NCI-H1436 (cell line): ENCODE results near the gene LACRT.
A peak's percentile ranks its signal among the peaks of the same experiment; 100 is the strongest.
"Not testable (repeated sequence)": the region's sequence is repeated elsewhere in the genome, so short reads cannot be mapped to it uniquely, and the experiment has no call there.

Experiments
- DNase-seq: peaks from one replicate; lab custom pipeline; 2025; lab: John Stamatoyannopoulos, UW

LACRT gene

DNA sequence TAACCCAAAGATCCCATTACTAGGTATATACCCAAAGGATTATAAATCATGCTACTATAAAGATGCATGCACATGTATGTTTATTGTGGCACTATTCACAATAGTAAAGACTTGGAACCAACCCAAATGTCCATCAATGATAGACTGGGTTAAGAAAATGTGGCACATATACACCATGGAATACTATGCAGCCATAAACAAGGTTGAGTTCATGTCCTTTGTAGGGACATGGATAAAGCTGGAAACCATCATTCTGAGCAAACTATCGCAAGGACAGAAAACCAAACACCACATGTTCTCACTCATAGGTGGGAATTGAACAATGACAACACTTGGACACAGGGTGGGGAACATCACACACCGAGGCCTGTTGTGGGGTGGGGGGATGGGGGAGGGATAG is 4.4 kb upstream of the LACRT start:
- not testable (repeated sequence) for DNase-seq

DNA sequence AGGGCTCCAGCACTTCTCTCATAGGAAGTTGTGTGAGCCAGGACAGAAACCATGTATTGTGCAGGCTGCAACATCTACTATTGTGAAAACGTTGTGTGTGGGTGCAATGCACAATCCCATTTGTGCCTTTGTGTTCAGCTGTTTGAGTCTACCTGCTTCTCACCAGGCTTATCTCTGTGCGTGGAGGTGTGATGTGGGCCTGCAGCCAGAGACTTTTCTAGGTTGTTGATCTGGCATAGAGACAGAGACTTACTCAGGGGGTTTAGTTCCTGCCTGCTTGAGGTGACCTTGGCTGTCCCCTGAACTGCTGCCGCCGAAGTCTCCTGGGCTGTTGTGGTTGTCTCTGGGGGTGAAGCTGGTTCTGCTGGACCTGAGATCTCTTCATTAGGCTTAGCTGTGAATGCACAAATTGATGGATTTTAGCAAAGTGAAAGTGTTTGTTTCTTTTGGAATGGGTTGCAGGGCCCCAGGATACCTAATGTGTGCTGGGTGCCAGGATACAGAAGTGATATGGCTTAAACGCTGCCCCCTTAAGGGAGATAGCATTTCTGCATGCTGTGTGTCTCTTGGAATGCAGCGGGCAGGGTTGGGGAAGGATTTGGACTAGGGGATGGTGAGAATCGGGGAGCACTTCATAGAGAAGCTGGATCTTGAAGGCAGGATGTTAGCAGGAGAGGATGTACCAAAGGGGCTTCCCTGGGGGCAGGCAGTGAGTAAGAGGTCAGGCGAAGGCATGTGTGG is 2.5 kb downstream of the LACRT start:
- no peak for DNase-seq

DNA sequence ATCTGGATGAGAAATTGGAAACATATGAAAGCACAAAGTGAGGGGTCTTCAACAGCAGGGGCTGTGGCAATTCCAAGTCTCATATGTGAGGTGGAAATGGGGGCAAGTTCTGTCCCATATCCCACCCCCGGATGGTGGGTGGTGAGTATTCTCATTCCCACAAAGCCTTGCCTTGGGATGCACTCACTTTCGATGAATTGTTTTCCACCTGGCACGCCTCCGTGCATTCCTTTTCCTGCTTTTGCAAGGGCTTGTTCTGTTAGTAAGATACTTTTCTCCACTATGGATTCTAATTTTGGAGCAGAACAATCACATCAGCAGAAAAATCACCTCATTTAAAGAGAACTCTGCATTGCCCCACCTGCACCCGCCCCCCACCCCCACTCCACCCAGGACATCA is 3.1 kb downstream of the LACRT start:
- no peak for DNase-seq

DNA sequence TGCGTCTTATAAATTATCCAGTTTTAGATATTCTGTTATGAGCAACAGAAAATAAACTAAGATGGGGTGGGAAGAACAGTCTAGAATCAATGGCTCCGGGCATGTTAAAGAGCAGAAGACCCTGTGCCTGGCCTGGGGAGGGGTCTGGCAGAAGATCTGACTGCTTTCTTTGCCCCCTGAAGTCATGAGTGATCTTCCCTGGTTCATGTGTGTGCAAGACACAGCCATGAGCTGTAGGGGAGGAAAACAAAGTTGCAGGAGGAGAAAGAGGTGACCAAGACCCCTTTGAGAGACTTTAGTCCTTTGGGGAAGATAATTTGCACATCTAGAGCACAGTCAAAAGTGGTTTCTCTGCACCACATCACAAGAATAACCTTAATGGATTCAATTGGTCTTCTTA is 4.8 kb downstream of the LACRT start:
- DNase-seq: no peak

GRCh38 chr12:54628186-54628846 is 6.4 kb downstream of the LACRT start:
- DNase-seq: no peak

- no peak for DNase-seq
Observed at GRCh38 chr12:54627304-54627703, 7.4 kb downstream of the LACRT start.

DNA sequence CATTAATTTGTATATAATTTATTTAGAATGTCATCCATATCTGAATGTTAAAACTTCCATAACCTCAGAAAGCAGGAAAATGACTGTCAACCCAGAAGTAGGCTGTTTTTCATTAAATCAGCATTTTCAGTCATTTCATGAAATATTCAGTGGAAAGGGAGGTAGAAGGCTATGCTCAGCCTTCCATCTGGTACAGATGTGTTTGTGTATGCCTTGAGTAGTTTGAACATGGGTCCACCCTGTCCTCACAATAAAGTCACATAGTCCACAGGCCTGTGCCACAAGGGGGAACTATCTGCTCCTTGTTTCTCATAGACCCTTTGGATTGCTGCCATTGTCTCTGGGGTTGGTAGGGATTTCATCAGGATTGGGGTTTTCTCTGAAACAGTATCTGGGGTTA is 9.1 kb downstream of the LACRT start:
- DNase-seq: no peak

DNA sequence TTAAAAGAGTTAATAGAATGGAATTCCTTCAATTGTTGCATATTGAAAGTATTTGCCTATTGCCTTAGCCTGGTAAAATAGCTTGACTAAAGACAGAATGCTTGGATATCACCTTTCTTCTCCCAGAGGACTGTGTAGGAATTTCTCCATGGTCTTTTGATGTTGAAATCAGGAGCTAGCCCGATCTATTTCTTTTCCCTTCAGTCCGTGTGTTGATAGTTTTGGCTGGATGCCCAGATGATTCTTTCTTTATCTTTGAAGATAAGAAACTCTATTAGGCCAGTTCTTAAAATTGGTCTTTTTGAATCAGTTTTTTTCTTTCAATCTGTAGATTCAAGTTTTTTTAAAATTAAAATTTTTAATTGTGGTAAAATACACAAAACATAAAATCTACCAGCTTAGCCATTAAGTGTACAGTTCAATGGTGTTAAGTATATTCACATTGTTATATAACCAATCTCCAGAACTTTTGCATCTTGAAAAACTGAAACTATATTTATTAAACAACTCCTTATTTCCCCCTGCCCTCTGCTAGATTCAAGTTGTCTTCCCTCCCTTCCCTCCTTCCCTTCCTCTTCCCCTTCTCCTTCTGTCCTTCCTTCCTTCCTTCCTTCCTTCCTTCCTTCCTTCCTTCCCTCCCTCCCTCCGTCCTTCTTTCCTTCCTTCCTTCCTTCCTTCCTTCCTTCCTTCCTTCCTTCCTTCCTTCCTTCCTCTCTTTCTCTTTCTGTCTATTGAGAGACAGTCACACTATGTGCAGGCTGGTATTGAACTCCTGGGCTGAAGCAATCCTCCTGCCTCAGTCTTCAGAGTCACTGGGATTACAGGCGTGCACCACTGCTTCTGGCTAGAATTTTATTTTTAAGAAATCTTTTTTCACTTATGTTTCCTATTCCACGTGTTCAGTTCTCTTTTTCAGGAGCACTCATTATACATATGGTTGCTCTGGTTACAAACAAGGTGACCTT is 10.1 kb downstream of the LACRT start:
- no peak for DNase-seq

GRCh38 chr12:54622463-54623183 is 12.1 kb downstream of the LACRT start:
- DNase-seq: no peak

- no peak for DNase-seq
Observed at GRCh38 chr12:54616933-54617680, 17.6 kb downstream of the LACRT start.

GRCh38 chr12:54612225-54612750 is 22.4 kb downstream of the LACRT start:
- no peak for DNase-seq

DNA sequence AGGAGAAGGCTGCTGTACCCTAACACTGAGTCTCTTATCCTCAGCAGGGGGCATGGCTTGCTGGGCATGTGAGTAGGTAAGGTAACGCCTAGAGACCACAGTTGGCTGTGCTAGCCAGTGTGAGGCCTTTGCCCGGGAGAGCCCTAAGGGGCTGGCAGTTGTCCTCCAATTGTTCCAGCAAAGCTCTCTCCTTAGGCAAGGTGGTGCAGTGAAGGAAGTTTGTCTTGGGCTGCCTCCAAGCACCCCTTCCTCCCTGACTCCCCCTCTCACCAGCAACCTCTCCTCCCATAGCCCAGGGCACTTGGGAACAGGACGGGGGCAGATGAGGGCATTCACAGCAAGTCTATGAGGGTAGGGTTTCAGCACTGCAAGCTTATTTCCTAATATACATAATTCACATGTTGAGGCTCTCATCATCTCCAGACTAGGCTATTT is 23.0 kb downstream of the LACRT start:
- no peak for DNase-seq

DNA sequence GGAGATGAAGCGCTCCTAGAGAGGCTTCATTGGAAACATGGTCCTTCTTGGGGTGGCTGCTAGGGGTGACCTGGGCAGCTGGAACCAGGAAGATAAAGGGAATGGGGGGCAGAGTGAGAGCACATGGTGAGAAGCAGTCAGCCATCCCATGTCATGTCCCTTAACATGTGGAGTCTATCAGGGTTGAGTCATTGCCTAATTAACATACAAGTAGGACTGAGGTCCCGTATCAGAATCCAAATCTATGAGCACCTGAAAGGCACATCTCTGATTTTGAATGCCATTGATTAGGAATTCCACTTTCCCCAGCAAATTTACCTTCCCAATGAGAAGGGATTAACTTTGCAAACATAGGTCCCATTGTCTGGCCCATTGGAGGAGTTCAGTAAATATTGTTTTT is 25.9 kb downstream of the LACRT start:
- no peak for DNase-seq

DNA sequence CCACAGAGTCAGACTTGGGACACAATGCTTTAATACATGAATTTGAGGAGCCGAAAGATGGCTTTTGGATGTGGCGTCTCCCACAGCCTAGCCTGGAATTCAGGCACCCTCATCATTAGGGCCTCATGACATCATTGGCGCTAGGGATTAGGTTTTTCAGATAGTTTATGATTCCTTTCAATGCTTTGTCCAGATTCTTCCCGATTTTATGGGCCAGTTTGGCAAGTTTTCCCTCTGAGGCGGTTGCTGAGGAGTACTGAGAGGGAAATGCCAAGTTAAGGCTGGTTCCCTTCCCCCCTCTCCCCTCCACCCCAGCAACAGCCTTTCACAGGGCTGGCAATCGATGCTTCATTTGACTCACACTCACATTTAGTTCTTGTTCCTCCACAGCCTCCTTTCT is 26.5 kb downstream of the LACRT start:
- no peak for DNase-seq

- DNase-seq: no peak
Observed at GRCh38 chr12:54606556-54606955, 28.1 kb downstream of the LACRT start.

DNA sequence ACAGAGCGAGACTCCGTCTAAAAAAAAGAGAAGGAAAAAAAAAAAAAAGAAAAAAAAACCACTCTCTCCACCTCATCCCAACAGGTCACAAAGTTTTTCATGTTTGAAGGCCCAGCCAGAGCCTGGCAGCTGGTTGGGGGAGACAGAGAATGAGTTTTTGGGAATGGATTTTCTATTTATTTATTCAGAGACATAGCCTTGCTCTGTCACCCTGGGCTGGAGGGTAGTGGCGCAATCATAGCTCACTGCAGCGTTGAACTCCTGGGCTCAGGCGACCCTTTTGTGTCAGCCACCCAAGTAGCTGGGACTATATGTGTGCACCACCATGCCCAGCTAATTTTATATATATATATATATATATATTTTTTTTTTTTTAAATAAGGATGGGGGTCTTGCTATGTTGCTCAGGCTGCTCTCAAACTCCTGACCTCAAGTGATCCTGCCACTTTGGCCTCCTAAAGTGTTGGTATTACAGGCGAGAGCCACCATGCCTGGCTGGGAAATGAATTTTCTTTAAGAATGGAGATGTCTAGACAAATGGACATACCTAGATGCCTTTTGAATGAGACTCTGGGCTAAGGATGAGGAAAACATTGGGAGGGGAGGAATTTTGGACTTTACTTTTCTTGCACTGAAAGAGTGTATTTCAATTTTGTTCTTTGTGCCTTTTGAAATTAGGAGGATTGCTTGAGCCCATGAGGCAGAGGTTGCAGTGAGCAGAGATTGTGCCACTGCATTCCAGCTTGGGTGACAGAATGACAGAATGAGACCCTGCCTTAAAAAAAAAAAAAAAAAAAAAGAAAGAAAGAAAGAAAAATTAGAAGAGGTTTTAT is 29.3 kb downstream of the LACRT start:
- DNase-seq: no peak

GRCh38 chr12:54604436-54604835 is 30.3 kb downstream of the LACRT start:
- no peak for DNase-seq

DNA sequence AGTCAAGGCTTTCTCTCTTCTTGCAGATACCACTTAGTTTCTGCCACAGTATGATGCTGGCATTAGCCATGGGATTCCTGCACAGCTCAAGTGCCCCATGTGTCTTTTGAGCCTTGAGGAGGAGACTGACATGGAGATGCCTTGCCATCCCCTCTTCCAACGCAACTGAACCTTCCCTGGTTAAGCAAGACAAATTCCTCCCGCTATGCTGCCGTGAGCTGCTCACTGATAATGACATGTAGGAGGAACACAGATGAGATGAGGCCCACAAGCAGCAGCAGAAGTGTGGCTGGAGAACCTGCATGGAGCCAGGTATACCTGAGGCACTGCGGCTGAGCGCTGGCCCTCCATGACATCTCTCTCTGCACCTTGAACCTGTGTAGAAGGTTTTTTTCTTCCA is 30.8 kb downstream of the LACRT start:
- no peak for DNase-seq

DNA sequence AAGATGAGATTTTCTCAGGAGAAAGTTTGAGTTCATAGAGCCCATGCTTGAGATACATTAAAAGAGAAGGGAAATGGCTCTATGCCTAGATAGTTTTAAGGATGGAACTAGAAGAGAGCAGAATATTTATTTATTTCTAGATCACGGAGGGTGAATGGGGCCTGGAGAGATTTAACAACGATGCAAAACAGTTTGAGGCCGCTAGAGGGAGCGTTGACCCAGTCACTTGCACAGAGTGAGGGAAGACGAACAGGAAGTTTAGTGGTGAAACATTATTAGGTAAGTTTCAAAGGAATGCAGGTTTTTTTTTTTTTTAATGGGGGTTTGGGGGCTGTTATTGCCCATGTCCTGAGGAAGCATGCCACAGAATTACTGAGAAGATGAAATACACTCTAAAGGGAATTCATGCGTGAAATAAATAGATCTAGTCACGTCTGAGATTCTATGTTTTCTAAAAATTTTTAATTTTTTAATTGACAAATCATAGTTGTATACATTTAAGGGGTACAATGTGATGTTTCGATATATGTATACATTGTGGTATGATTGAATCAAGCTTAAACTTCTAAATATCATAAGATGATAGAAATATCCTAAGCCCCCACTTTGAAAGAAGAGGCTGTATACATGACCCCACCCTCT is 31.4 kb downstream of the LACRT start:
- DNase-seq: peak; percentile 12

DNA sequence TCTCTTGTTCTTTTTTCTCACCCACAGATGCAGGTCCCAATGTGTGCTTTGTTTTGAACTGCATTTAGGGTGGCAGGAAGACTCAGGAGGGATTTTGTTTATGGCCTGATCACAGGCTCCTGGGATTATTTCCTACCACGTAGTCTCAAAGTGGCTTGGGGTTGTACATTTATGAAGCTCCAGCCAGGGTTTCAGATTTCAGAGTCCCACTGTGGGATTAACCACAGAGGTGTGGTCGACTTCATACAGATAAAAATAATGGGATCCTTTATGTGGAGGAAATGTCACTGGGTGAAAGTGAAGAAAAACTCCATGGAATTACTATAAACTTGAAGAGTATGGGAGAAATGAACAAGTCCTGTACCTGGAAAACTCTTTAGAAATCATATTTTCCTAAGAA is 32.0 kb downstream of the LACRT start:
- DNase-seq: no peak
